Stimulated activated CD8-positive, alpha-beta memory T cell treated with anti-CD3 and anti-CD28 coated beads, Interleukin-2, amount 100 ng/mL, for 1 hour (primary cell): ENCODE results near the gene PRLR.
A peak's percentile ranks its signal among the peaks of the same experiment; 100 is the strongest.

Source experiments
- DNase-seq, 2 donors: peaks; one replicate each; pipeline ENCODE4 v3.0.0-alpha.2; 2020; ENCODE audit warnings: low read depth in 2 of 2

PRLR gene

DNA sequence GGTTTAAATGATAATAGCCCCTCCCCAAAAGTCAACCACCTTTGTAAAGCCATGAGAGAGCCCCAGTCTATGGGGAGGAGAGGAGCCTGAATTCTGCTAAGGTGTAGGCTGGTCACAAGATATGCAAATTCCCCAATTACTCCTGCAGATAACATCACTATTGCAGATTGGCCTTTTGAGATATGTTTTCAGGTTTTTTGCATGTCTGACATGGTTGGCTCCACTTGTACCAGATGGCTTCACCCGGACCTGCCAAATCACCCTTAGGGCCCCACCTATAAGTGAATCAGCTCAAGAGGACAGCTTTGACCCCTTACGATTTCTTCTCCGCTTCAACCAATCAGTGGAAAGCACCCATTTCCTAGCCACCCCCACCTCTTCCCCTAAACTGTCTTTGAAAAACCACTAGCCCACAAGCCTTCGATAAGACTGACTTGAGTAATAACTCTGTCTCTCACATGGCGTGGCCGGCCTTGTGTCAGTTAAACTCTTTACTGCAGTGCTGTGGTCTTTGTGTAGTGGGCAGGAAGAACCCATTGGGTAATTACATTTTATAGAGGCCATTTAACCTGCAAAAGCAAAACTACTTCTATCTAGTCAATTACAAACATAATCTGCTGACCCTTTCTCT lies 69.7 kb downstream of the PRLR start:
- no peak for DNase-seq

DNA sequence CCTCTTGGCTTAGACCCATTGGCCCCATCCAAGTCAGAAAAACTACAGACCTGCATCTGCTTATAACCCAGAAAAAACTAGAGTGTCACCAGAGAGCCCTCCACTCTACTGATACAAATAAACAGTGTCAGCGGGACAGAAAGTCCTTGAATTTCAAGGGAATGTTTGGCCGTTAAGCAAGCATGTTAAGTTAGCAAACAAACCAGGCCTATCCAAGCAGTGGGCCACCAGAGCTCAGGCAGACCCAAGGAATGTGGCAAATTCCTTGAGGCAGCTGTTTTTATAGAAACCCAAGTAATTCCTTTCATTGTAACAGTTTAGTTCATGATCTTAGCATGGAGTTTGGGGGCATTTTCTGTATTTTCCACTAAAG lies 70.9 kb downstream of the PRLR start:
- DNase-seq = no peak

DNA sequence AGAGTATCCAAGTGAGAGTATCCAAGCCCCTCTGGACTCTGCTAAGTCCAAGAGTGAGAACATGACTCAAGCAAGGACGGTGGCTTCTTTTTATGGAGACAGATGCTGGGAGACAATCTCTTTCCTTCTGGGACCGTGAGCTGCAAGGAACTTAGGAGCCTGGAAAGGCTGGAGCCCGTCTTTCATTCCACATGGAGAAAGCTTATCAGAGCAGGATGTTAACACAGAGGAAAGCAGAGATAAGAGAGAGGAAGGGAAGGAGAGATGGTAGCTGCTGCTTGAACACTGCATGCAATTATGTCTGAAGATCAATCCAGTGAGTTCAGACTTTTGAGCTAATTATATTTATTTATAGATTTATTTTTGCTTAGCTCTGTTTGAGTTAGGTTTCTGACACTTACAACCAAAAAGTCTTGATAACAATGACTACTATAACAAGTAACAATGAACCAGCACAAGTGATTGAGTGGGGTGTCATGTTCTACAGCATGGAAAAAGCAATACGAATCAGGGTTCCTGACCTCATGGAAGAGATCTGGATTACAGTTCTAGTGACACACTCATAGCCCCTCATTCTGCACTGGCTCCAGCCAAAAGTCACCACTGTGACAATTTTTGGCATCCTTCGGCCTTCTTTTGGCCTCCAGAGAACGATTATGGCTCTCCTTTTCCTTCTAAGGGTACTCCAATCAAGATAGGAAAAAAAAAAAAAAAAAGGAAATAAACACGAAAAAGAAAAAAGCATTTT lies 71.5 kb downstream of the PRLR start:
- no peak for DNase-seq

DNA sequence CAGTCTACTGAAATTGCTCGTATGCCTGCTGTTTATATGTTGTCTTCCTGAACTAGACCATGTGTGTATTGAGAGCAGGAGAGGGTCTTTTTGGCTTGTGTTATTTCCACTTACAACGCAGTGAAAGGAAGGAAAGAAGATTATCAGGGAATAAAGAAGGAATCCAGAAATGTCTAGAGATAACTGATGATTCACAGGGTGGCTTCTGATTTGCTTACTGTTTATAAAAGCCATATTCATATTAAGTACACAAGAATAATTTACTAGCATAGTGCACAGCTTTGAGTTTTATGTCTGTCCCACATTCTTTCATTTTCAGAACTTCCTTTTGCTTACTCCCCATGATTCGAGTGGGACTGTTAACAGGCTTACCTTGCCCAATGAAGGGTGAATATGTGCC lies 72.1 kb downstream of the PRLR start:
- no peak for DNase-seq

DNA sequence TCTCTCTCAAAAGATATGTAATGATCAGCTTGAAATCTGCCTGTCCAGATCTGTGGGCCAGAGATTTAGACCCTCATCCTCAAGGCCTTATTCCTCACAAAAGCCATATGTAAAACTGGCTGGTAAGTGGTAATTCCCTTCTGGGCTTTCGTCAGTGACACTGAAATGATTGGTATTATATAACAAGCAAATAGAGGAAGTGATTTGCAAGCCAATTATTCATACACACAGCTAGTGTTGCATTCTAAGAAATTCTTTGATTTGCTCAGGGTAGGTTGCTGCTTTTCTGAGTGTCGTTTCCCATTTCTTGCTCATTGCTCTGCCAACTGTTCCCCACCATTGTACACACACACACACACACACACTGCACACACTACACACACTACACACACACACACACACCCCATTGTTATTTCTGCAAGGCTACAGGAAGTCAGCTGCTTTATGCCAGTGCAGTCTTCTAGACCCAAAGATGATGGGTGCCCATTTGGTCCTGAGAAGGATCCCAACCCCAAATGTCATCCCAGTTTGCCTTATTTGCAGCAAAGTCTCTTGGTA lies 76.8 kb downstream of the PRLR start:
- no peak for DNase-seq

DNA sequence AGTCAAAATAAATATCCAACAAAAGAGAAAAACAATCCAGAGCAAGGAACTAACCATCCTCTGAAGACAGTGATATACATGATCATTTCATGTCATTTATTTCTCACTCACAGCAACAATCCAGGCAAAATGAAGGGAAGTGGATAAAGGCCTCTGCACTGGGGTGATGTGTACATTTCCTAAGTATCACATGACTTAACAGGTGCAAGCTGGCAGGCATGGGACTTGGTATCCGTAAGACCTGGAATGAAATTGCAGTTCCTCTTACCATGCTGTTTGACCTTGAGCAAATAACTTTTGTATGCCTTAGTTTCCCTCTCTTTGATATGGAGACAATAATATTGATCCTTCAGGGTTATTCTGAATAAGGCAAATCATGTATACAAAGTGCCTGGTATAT lies 77.6 kb downstream of the PRLR start:
- DNase-seq = no peak

DNA sequence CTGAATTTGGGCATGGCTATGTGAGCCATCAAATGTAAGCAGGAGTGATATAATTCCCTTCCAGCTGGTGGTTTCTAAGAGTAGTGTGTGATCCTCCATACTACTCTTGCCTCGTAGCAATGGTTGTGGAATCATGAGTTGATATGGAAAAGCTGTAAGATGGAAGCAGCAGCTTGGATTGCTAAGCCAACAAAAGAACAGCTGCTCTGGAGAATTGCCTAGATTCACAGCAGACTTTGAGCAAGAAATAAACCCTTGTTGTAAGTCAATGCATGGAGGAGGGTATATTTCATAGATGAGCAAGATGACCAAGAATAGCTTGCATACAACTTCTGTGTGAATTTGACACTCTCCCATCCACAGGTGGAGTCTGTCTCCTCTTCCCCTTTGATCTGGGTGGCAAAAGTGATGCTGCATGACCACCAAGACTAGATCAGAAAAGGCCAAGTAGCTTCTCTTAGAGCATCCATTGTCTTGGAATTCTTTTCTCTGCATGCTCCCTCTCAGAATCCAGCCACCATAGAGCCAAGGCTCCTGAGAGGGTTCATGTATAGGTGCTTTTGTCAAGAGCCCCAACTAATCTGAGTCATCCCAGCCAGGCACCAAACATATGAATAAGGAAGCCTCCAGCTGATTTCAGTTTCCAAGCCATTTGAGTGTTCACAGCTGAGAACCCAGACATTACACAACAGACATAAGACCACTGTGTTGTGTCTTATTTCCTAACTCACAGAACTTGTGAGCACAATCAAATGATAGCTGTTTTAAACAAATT lies 79.0 kb downstream of the PRLR start:
- DNase-seq = no peak

DNA sequence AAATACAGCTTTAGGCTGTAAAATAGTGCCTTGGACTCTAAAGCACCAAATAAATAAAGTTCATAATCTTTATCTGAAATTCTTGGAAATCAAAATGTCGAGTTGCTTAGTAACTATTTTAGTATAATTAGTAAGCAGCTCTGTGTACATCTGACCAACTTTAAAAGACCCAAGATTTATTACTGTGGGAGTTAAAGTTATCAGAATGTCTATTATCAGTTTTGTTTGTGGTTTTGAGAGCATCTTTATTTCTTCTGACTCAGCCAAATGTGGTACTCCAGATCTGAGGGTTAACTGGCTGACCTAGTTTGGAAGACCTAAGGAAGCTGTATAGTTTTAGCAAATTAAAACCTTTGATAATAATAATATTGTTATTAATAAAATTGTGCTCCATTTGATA lies 81.2 kb downstream of the PRLR start:
- DNase-seq = no peak

DNA sequence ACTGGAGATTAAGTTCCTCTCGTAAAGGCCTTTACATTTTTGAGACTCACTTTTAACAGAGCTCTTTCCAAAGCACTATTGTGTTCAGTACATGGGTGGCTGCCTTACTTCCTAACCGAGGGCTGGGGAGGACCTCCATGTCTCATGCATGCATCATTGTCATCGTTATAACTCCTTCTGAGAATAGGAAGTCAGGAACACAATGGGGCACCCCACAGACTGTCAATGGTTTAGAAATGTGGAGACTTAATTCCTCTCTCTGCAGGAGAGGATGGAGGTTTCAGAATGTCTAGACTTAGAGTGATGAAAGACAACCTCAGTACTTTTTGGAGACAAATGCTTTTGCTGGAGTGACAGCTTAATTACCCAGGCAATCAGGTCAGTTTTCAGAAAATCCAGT lies 83.9 kb downstream of the PRLR start:
- DNase-seq = no peak

DNA sequence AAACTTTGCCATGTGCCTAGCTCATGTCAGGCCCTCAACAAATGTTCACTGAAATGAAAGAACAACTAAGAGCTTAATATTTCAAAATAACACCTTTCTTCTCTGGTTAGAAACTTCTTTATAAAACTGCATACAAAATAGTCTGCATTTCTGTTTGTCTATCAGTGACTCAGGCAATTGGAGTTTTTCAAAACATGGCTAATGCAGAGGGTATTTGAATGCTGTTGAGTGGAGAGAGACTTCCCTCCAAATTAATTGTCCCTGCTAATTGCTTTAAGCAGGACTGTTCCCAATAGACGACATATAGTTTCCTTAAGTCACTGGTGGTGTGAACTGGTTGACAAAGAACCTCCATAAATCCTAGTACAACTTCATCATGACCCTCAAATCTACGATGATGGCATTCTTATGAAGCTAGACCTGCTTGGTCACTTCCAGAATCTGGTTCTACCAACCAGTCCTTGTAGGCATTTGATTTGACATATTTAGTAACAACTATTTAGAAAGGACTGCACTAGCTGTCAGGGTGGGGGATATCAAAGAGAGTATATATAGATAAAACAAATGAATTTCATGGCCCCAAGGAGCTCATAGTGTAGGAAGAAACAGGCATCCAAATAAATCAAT lies 84.5 kb downstream of the PRLR start:
- no peak for DNase-seq

DNA sequence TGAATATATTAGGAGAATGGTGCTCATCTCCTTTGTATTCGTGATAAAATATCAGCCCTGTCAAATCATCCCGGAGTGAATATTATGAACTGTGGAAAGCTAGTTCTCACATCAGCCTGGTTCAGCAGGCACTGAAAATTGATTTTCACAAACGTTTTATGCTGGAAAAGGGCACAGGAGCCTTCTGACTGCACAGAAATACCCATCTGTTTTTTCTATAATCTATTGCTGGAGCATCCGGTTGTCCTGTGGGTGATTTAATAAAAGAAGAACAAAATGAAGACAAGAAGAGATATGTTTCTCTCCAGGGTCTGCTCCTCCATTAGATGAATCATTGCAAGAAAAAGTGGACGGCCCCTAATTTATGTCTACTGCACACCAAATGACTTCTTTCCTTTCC lies 85.3 kb downstream of the PRLR start:
- no peak for DNase-seq

DNA sequence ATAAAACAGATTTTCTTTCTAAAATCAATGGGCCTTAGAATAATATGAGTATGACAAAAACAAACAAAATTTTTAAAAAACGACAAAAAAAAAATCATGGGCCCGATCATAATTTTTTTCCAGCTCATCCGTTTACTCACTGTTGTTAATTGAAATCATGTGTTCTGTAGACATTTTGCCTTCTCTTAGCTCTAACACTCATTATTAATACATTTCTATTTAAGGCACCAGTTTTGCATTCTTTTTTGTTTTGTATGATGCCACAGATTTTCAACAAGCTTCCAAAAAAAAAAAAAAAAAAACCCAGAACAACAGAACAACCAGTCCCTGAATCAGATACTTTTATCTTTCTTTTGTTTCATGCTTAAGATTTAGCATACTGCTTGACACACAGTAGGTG lies 86.4 kb downstream of the PRLR start:
- no peak for DNase-seq

DNA sequence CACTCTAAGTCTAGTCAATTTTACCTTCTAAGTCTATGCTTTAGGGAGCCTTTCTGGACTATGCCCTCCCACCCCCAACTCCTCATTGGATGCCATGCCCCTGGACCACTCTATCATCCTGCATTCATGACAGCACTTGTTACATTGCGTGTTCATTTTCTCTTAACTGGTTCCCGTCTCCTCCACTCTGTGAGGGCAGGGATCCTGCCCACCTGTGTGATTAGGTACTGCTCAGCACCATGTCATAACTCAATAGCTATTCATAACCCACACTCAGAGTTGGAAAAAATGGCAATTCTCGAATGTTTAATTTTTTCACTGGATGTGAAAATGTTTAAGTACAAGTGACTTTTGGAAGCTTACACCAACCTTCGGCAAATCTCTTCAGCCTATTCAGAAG lies 88.5 kb downstream of the PRLR start:
- no peak for DNase-seq

DNA sequence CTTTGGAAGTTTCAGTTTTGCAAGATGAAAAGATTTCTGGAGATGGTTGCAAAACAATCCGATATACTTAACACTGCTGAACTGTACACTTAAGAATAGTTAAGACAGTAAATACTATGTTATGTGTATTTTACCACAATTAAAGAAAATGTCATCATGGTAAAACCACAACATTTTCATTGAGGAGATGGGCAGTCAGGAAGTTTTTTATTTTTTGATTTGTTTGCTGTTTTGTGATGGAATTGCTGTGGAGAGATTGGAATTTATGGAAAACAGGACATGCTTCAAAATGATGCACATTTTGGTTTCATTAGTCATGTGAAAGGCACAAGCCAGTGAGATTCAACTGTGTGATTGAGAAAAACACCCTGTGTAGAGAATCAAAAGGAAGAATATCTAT lies 92.1 kb downstream of the PRLR start:
- no peak for DNase-seq

DNA sequence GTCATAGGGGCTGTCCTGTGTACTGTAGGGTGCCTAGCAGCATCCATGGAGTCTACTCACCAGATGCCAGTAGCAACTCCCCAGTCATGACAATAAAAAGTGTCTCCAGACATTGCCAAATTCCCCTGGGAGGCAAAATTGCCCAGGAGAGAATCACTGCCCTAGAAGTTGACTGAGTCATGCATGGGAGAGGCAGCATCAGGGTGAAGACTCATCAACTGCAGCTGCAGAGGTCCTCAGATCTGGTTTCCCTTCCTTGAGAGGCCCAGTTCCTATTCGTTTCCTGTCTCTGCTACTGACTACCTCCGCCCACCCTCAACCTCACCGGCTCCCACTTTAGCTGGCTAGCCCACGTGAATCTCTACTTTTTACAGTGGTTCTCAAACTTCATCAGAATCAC lies 93.9 kb downstream of the PRLR start:
- DNase-seq = no peak

DNA sequence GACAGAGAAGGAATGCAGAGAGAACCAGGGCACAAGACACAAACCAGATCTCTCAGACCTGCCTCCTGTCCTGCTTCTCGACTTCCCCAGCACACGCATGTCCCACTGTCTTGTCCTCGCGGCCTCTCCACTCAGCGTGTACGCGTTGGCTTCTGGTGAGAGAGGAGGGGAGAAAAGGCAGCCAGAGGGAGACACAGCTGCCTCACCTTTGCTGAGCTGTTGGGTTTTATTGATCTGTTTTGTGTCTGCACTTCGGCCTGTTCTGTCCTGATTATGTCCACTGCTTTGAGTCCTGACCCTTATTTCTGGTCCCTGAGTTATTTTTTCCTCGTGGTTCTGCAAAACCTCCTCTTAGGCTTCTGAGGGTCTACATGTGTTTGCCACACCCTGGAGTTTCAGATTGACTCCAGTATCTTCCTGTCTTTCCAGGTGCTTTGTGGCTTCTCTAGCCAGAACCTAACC lies 95.0 kb downstream of the PRLR start:
- no peak for DNase-seq

DNA sequence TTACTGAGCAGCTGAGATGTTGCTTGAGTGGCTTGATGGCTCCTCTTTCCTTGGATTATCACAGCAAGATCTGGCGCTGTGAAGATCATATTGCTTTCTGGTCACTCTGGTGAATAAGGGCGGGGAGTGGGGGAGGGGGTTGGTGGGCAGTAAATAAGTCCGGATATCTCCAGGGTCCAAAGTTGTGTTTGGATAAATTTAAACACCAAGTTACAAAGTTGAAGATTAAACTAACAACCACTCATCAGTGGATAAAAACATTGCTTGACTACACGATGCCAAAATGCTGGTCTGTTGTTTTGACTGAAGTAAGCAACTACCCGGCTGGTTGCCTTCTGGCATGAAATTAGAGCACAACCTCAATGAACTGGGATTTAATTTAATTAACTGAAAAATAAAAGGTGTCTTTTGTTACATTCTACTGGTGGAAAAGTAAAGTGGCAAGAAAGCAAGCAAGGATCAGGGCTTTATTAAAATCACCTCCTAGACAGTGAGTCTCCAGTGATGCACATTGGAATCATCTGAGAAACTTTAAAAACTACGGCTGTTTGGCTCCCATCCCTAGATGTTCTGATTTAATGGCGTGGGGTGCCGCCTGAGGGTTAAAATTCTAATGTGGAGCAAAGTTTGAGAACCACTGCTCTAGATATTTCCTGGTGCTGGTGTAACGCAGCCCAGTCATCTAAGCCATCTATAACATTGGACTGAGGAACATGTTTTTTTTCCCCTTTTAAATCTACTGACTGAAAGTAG lies 95.8 kb downstream of the PRLR start:
- no peak for DNase-seq

DNA sequence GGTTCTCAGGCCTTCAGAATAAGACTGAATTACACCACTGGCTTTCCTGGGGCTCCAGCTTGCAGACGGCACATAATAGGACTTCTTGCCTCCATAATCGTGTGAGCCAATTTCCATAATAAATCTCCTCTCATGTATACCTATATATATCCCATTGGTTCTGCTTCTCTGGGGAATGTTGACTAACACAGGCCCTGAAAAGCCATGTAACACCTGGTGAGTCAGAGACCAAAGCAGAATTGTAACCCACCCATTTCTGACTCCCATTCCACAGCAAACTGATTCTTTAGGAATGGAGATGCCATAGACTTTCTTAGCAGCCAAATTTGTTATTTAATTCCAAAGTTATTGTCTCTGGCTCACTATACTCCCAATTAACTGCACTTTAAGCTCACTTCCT lies 97.1 kb downstream of the PRLR start:
- DNase-seq = no peak

DNA sequence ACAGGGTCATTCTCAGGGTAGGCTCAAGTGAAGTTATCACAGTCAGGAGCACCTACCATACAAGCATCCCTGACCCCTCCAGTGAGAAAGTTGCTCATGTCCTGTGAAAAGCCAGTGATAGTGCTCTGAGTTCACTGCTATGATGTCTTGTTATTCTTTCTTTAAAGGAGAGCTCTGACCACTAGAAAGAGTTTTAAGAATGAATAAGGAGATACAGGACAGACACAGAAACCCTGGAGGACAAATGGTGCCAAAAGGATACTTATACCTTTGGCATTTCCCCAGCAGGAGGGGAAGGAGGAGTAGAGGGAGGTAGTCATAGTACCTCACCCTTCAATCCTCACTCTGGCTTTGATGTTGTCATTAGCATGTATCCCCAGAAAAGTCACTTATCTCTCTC lies 98.6 kb downstream of the PRLR start:
- DNase-seq = no peak

DNA sequence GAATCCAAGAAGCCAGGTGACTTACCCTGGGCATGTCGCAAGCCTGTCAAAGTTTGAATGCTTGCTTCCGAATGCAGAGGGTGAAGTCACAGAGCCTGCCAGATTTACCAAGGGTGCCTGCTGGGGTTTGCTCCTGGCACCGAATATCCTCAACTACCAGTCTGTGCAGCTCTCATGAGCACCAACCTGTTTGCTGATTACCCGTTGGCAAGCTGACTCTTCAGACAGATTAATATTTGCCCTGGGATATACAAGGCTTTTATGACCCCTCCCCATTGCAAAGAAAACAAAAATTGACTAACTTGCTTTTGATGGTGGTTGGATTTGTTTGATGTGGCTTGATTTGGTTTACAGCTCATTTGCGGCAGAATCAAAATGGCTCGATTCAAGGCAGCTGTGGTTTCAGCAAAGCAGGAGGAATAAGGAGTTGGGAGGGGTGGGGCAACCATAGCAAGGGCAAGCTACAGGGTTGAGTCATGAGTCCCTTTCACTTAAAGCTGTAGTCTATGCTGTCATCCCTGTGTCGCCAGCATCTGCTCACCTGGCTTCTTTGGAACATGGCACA lies 100.3 kb downstream of the PRLR start:
- DNase-seq = peak in 1 of 2 donors; percentile 20

DNA sequence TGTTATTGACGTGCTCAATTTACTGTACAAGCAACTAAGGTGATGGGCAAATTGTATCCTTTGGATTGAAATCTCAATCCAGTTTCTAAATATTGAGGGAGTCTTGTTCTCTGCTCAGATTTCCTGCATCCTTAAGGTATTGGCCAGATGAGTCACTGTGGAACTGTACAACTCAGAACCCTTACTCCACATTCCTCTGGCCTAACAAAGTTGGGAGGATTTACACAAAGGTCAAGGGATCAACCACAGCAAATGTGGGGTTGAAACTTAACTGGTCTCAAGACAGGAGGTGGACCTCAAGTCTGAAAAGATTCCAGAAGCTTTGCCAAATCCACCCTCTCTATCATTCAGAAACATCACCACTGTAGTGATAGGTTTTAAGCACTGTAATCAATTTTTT lies 101.0 kb downstream of the PRLR start:
- DNase-seq = no peak
